Transverse colon (tissue), 4 donors: Measurements from ENCODE around the gene HID1. TPM values are rescaled to one million over a fixed set of nuclear protein-coding genes. Genes with fewer than 3 reads are reported as not detected.

Source experiments
- DNase-seq: peaks from one replicate; pipeline ENCODE4 v3.0.0-alpha.2; 2019
- H3K27ac ChIP-seq, 4 donors: fragments of 200-600 bp; sonication (generic); 2 replicates each; pipeline ENCODE4 v1.5.1; 2016 to 2018; ENCODE audit warnings: inconsistent platforms in 4 of 4
- H3K27me3 ChIP-seq: fragments of 200-600 bp; sonication (generic); 2 replicates; pipeline ENCODE4 v1.5.1; 2017; ENCODE audit warnings: inconsistent platforms
- H3K36me3 ChIP-seq, 4 donors: fragments of 200-600 bp; sonication (generic); 2 replicates each; pipeline ENCODE4 v1.5.1; 2017 to 2019; ENCODE audit warnings: inconsistent platforms in 4 of 4
- H3K4me1 ChIP-seq, 4 donors: fragments of 200-600 bp; sonication (generic); 2 replicates each; pipeline ENCODE4 v1.5.1; 2017 to 2020; ENCODE audit warnings: inconsistent platforms in 4 of 4
- H3K4me3 ChIP-seq, 4 donors: fragments of 200-600 bp; sonication (generic); 1 replicate in 1 of 4; 2 replicates in 3 of 4; pipeline versions ENCODE4 v1.5.1 to v1.6.1; 2017 to 2019; ENCODE audit warnings: inconsistent platforms in 4 of 4
- H3K9me3 ChIP-seq, 2 donors: fragments of 200-600 bp; sonication (generic); 2 replicates each; pipeline ENCODE4 v1.5.1; 2017 to 2019; ENCODE audit warnings: inconsistent platforms in 2 of 2
- EP300 ChIP-seq: sonication (generic); formaldehyde crosslinking; IDR thresholded peaks from one replicate; pipeline ENCODE4 v1.6.1; 2017; ENCODE audit warnings: antibody characterized with exemption, low read depth
- POLR2A ChIP-seq: fragments of 450-650 bp; IDR thresholded peaks from one replicate; pipeline ENCODE4 v1.6.1; 2016; ENCODE audit warnings: antibody characterized with exemption, mild to moderate bottlenecking, moderate library complexity
- POLR2AphosphoS5 ChIP-seq, 3 donors: sonication (generic); formaldehyde crosslinking; IDR thresholded peaks; one replicate each; pipeline ENCODE4 v1.6.1; 2016; ENCODE audit warnings: antibody characterized with exemption in 3 of 3
- WGBS, 2 donors: methylation state at CpG; one replicate each; pipeline ENCODE4 v1.1.5; 2018; ENCODE audit warnings: low coverage in 1 of 2; 5-methylcytosine and 5-hydroxymethylcytosine counted together
- in situ Hi-C, 4 donors: fragments of 200-750 bp; cut with MboI; loops; one replicate each; pipeline versions ENCODE4 v1.15.0 to v1.15.1; 2017; ENCODE audit warnings: low sequenced_read_pairs in 3 of 4, low pct_ligation_motif_present in 1 of 4, low pct_unique_long_range_greater_than_20kb in 1 of 4
- intact Hi-C: fragments of 100-400 bp; cut with DNase I; formaldehyde crosslinking; loops from one replicate; pipeline ENCODE4 v1.15.1; 2023; ENCODE audit warnings: low total_unique reads
- total RNA-seq, 4 donors: library from RNA; depleted of rRNA; stranded (reverse); fragments of >200 nt; gene quantifications; one replicate each; pipeline ENCODE4 v1.1.0, GENCODE V29; 2016
- TF ChIP-seq, protein P1 (sequence below), 5 experiments: fragments of 200-600 bp in 3 of 5; fragments of 450-650 bp in 2 of 5; sonication (generic) in 3 of 5; IDR thresholded peaks; 1 replicate in 2 of 5; 2 replicates in 3 of 5; pipeline ENCODE4 v1.5.1; 2016 to 2017; ENCODE audit warnings: antibody characterized with exemption in 5 of 5, inconsistent platforms in 3 of 5, mild to moderate bottlenecking in 2 of 5, moderate library complexity in 1 of 5

The HID1 gene
- total RNA-seq, 4 donors from 2014 or later = 30.2 to 221 (median 50.7) TPM

- no peak for TF ChIP-seq POLR2AphosphoS5 (IDR thresholded peaks at IDR 0.05)
- TF ChIP-seq, protein P1, sequence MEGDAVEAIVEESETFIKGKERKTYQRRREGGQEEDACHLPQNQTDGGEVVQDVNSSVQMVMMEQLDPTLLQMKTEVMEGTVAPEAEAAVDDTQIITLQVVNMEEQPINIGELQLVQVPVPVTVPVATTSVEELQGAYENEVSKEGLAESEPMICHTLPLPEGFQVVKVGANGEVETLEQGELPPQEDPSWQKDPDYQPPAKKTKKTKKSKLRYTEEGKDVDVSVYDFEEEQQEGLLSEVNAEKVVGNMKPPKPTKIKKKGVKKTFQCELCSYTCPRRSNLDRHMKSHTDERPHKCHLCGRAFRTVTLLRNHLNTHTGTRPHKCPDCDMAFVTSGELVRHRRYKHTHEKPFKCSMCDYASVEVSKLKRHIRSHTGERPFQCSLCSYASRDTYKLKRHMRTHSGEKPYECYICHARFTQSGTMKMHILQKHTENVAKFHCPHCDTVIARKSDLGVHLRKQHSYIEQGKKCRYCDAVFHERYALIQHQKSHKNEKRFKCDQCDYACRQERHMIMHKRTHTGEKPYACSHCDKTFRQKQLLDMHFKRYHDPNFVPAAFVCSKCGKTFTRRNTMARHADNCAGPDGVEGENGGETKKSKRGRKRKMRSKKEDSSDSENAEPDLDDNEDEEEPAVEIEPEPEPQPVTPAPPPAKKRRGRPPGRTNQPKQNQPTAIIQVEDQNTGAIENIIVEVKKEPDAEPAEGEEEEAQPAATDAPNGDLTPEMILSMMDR (IDR thresholded peaks at IDR 0.05) = no peak
- no peak for TF ChIP-seq EP300
- TF ChIP-seq POLR2A = no peak
- H3K4me3 ChIP-seq = no peak overlapping the region
- peaks cover 0 to 9% (median 2%) of the 10 kb centered on the region in 4 donors for H3K4me1 ChIP-seq
- no peaks in the 10 kb centered on the region for H3K9me3 ChIP-seq
- intact Hi-C loops = no loop called here
- no peaks in the 10 kb centered on the region for H3K27me3 ChIP-seq
- in situ Hi-C loops = loop anchor here in 1 of 4 donors (25.0 kb wide), 1 partner anchor 231 kb away; the partner anchor contains the start of gene SUMO2
- no peaks in the 10 kb centered on the region for H3K36me3 ChIP-seq
- no peak overlapping the region for H3K27ac ChIP-seq
- WGBS, 2 donors = 75% methylated on average over 4 of the region's 4 CpGs; no CpG with 5 or more reads in 1 of the 2 donors
- no peak for DNase-seq
These were observed 16.5 kb downstream of the HID1 start for GRCh38 chr17:74956093-74956492.

- H3K27ac ChIP-seq = no peak overlapping the region
- TF ChIP-seq, protein P1 (IDR thresholded peaks at IDR 0.05) = no peak
- no peak for TF ChIP-seq EP300
- no peak for TF ChIP-seq POLR2AphosphoS5 (IDR thresholded peaks at IDR 0.05)
- no peak for TF ChIP-seq POLR2A
- in situ Hi-C loops (loop anchor here in 1 of 4 donors (25.0 kb wide), 1 partner anchor 232 kb away; the partner anchor contains the start of gene SUMO2), intact Hi-C loops (no loop called here)
- no peak for DNase-seq
- 47 to 67% methylated on average over 4 to 13 of the region's 13 CpGs for WGBS, 2 donors
- H3K4me3 ChIP-seq = no peak overlapping the region
- peaks cover 0 to 7% (median 2%) of the 10 kb centered on the region in 4 donors for H3K4me1 ChIP-seq
- no peaks in the 10 kb centered on the region for H3K36me3 ChIP-seq
- H3K27me3 ChIP-seq = peaks cover 8% of the 10 kb centered on the region
- H3K9me3 ChIP-seq = no peaks in the 10 kb centered on the region
These were observed 17.7 kb downstream of the HID1 start for GRCh38 chr17:74954665-74955421.

- Histone ChIP-seq H3K4me1 (peaks cover 0 to 7% (median 2%) of the 10 kb centered on the region in 4 donors), H3K4me3 (no peak overlapping the region), H3K36me3 (no peaks in the 10 kb centered on the region), H3K9me3 (no peaks in the 10 kb centered on the region), H3K27ac (no peak overlapping the region), H3K27me3 (peaks cover 8% of the 10 kb centered on the region)
- no peak for DNase-seq
- intact Hi-C loops = no loop called here
- WGBS, 2 donors = 95% methylated on average over 15 of the region's 15 CpGs; no CpG with 5 or more reads in 1 of the 2 donors
- TF ChIP-seq EP300 = no peak
- in situ Hi-C loops = loop anchor here in 1 of 4 donors (25.0 kb wide), 1 partner anchor 233 kb away; the partner anchor contains the start of gene SUMO2
These were observed 18.4 kb downstream of the HID1 start for GRCh38 chr17:74954115-74954514.

DNA sequence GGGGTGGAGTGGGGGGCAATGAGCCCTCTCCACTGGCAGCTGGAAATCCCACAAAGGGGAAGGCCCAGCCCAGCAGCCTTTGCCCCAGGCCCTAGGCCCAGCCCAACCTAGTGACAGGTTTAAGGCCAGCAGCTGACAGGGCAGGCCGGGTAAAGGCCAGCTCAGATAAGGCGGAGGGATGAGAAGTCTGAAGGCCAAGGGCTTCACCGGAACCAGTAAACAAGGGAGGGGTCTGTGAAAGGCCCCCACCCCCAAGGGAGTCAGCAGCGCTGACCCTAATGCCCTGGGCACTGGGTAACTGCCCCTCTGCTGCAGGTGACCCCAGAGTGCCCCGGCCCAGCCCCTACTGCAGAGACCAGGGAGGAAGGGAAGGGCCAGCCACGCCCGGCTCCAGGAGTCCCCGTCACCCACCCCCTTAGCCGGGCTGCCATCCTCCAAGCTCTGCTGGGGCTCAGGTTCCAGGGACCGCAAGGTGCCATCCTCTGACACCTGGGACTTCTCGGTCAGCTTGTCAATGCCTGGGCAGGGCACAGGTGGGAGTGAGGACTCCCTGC lies 19.3 kb downstream of the HID1 start:
- Histone ChIP-seq H3K36me3 (no peaks in the 10 kb centered on the region), H3K4me3 (no peak overlapping the region), H3K27ac (peak overlapping the region in 2 of 4 donors; percentile 8 to 35), H3K9me3 (no peaks in the 10 kb centered on the region), H3K4me1 (peaks cover 0 to 7% (median 2%) of the 10 kb centered on the region in 4 donors), H3K27me3 (peaks cover 8% of the 10 kb centered on the region)
- intact Hi-C loops = no loop called here
- TF ChIP-seq, protein P1 (IDR thresholded peaks at IDR 0.05) = no peak
- TF ChIP-seq EP300 (no peak), POLR2A (no peak), POLR2AphosphoS5 (IDR thresholded peaks at IDR 0.05) (no peak)
- DNase-seq = peak; percentile 45
- in situ Hi-C loops = loop anchor here in 1 of 4 donors (25.0 kb wide), 1 partner anchor 234 kb away; the partner anchor contains the start of gene SUMO2
- 65% methylated on average over 10 of the region's 11 CpGs; no CpG with 5 or more reads in 1 of the 2 donors for WGBS, 2 donors
